OCI-LY3 (cell line): ENCODE results near the gene ABL1.

Experiments
- CTCF ChIP-seq: fragments of 200-600, 300-600 bp; sonication (generic); IDR thresholded peaks from 2 replicates; pipeline ENCODE4 v1.5.1; 2014; ENCODE audit warnings: antibody characterized with exemption, low read length, low read depth
- EZH2phosphoT487 ChIP-seq: fragments of 200-600 bp; shearing (Covaris generic); IDR thresholded peaks from 2 replicates; pipeline ENCODE4 v1.6.1; 2018; ENCODE audit warnings: antibody characterized with exemption, mixed run types, low read depth

GRCh38 chr9:130869250-130869649 is 34.2 kb downstream of the ABL1 start:
- no peak for TF ChIP-seq EZH2phosphoT487
- TF ChIP-seq CTCF, result no peak
